Effector memory CD4-positive, alpha-beta T cell (primary cell): ENCODE results near the gene GAB4.
"Not testable (repeated sequence)": the region's sequence is repeated elsewhere in the genome, so short reads cannot be mapped to it uniquely, and the experiment has no call there.

ENCODE experiments used
- DNase-seq, 3 donors: peaks; one replicate each; pipeline ENCODE4 v3.0.0-alpha.2; 2020
- H3K27ac ChIP-seq: 2 replicates; pipeline ENCODE4 v1.7.0; 2013; ENCODE audit warnings: mild to moderate bottlenecking, low read length, moderate library complexity; ENCODE audit not compliant: insufficient read depth, poor library complexity, severe bottlenecking
- H3K27me3 ChIP-seq: replicated peaks from 2 replicates; pipeline ENCODE4 v1.7.0; 2013; ENCODE audit warnings: mild to moderate bottlenecking, low read length; ENCODE audit not compliant: insufficient read depth, control insufficient read depth, poor library complexity, severe bottlenecking
- H3K36me3 ChIP-seq: 2 replicates; pipeline ENCODE4 v1.7.0; 2013; ENCODE audit warnings: mild to moderate bottlenecking, low read length, moderate library complexity; ENCODE audit not compliant: control insufficient read depth, insufficient read depth
- H3K4me1 ChIP-seq: 2 replicates; pipeline ENCODE4 v1.7.0; 2013; ENCODE audit warnings: low read length, mild to moderate bottlenecking; ENCODE audit not compliant: control insufficient read depth, insufficient read depth, poor library complexity, severe bottlenecking
- H3K4me3 ChIP-seq: 2 replicates; pipeline ENCODE4 v1.7.0; 2013; ENCODE audit warnings: low read length, low read depth, mild to moderate bottlenecking; ENCODE audit not compliant: insufficient read depth, poor library complexity, severe bottlenecking
- H3K9me3 ChIP-seq: 2 replicates; pipeline ENCODE4 v1.7.0; 2013; ENCODE audit warnings: mild to moderate bottlenecking, low read length, moderate library complexity; ENCODE audit not compliant: control insufficient read depth

GAB4 gene

DNA sequence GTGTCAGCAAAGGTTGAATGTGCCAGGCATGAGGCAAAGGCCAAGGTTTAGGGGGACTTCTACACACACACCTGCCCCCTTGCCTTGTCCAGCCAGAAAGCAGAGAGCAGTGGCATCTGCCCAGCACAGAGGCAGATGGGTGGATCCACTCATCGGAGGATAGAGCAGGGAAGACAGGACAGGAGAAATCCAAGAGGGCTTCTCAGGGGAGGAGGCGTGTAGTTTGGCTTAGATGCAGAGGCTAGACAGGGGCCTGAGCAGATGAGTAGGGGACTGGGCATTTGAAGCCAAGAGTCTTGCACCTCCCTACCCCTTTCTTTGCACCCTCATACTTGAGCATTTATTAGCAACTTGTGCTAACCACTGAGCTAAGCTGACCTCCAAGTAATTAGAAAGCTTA, 26.5 kb upstream of the GAB4 start:
- not testable (repeated sequence) for H3K27me3 ChIP-seq, DNase-seq, H3K4me3 ChIP-seq, H3K36me3 ChIP-seq, H3K9me3 ChIP-seq, H3K27ac ChIP-seq, H3K4me1 ChIP-seq

DNA sequence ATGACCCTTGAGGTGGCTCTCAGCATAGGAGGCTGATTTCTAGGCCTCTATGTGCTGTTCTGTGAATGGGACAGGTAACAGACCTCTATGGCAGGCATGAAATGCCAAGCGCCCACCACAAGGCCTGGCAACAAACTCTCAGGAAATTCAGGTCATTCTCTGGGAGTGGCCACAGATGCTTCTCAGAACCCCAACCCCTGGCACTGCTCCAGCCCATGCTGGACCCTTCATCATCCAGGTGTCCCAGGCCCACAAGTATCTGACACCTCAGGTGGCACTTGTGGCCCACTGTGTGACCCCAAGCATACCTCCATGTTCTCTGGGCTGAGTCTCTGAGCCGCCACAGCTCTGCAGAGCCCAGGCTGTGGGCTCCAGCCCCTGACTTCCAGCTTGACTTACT, 24.3 kb upstream of the GAB4 start:
- DNase-seq, H3K27ac ChIP-seq, H3K4me1 ChIP-seq, H3K9me3 ChIP-seq, H3K27me3 ChIP-seq, H3K4me3 ChIP-seq, H3K36me3 ChIP-seq: not testable (repeated sequence)

DNA sequence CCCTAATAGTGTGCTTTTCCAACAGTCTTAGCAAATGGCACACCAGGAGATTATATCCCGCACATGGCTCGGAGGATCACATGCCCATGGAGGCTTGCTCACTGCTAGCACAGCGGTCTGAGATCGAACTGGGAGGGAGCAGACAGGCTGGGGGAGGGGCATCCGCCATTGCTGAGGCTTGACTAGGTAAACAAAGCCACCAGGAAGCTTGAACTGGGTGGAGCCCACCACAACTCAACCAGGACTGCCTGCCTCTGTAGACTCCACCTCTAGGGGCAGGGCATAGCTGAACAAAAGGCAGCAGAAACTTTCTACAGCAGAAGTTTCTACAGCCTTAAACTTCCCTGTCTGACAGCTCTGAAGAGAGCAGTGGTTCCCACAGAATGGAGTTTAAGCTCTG, 16.4 kb upstream of the GAB4 start:
- H3K27me3 ChIP-seq, H3K36me3 ChIP-seq, H3K4me3 ChIP-seq, DNase-seq, H3K9me3 ChIP-seq, H3K4me1 ChIP-seq, H3K27ac ChIP-seq: not testable (repeated sequence)

- not testable (repeated sequence) for H3K27ac ChIP-seq, H3K36me3 ChIP-seq, H3K4me3 ChIP-seq, H3K27me3 ChIP-seq, H3K4me1 ChIP-seq, H3K9me3 ChIP-seq, DNase-seq
These were observed 7.5 kb upstream of the GAB4 start for GRCh38 chr22:17015552-17015951.

DNA sequence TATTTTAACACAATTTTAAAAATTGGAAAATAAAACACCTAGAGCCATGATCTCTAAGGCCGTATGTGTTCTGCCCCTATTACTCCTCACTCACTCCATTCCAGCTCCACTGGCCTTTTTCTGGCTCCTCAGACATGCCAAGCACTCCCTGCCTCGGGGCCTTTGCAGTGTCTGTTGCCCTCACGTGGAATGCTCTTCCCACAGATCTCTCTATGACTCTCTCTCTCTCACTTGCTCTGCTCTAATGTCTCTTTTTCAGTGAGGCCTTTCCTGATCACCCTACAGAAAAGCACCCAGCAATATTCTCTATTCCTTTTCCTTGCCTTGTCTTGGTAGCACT, 6.0 kb upstream of the GAB4 start:
- H3K9me3 ChIP-seq, H3K36me3 ChIP-seq, H3K27ac ChIP-seq, H3K27me3 ChIP-seq, DNase-seq, H3K4me1 ChIP-seq, H3K4me3 ChIP-seq: not testable (repeated sequence)

DNA sequence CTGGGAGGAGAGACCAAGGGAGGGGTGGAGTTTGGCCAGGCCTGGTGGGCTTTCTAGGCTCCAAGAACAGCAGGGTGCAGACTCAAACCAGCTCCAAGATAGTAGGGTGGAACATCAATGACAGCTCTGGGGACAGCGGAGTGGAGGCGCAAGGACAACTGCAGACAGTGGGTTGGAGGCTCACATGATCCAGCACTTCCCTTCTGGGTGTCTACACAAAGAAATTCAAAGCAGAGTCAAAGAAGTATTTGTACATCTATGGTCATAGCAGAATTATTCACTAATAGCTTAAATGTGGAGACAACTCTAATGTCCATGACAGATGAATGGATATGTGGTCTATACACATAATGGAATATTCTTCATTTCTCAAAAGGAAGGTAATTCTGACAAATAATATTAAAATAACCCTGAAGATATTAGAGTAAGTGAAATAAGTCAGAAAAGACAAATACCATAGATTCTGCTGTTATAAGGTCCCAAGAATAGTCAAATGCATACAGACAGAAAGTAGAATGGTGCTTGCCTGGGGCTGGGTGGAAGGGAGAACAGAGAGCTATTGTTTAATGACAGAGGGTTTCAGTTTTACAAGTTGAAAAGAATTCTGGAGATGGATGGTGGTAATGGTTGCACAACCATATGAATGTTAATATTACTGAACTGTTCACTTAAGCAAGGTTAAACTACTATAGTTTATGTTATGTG, 5.5 kb upstream of the GAB4 start:
- peaks cover 2% of the 10 kb centered on the region for H3K27me3 ChIP-seq
- no peak overlapping the region for H3K4me3 ChIP-seq
- no peak for DNase-seq
- no peaks in the 10 kb centered on the region for H3K4me1 ChIP-seq
- H3K36me3 ChIP-seq, result no peaks in the 10 kb centered on the region
- no peak overlapping the region for H3K27ac ChIP-seq
- H3K9me3 ChIP-seq, result no peaks in the 10 kb centered on the region

DNA sequence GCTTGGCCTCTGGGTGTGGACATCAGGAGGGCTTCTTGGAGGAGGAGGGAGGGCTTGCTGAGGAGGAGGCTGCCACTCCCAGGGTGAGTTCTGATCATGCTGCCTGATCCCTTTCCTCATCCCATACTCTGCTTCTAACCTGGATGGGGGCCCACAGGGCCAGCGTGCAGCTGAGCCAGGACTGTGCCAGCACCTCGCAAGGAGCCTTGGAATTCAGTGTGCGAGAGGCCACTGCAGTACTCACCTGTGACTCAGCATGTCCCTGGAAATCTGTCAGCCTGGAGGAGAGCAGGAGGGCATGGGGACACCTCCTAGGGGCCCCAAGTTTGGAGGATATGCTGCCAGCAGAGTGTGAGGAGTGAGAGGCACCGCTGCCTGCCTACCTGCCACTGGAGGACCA, 4.2 kb upstream of the GAB4 start:
- no peak overlapping the region for H3K27ac ChIP-seq
- peaks cover 10% of the 10 kb centered on the region for H3K27me3 ChIP-seq
- no peaks in the 10 kb centered on the region for H3K9me3 ChIP-seq
- no peaks in the 10 kb centered on the region for H3K4me1 ChIP-seq
- H3K4me3 ChIP-seq, result no peak overlapping the region
- no peaks in the 10 kb centered on the region for H3K36me3 ChIP-seq
- no peak for DNase-seq

DNA sequence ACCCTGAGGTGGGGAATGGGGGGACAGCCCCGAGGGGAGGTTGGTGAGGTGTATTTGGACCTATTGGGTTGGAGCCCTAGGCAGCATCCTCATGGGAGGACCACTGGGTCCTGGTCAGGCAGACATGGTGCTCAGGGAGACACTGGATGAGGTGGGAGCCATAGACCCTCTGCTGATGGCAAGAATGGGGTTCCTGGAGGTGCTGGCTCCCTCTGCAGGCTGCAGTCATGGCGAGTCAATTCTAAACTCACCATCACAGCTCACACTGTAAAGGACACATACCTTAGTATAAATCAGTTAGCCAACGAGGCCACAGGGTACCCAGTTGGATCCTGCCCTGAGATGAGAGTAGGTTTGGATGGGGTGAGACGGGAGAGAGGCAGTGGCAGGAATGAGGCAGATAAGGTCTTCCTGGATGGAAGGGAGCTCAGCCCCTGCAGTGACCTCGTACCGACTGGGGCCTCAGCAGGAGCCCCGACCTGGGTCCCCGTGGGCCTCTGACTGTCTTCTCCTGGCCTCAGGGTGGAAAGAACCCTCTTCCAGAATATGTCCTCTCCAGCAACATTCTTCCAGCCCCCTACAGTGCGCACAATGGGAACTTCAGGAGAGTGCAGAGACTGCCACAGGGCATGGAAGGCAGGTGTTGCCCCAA, 1.7 kb upstream of the GAB4 start:
- Histone ChIP-seq H3K9me3 (no peaks in the 10 kb centered on the region), H3K36me3 (no peaks in the 10 kb centered on the region), H3K4me3 (no peak overlapping the region), H3K27ac (no peak overlapping the region), H3K27me3 (peaks cover 10% of the 10 kb centered on the region), H3K4me1 (no peaks in the 10 kb centered on the region)
- DNase-seq, result no peak

DNA sequence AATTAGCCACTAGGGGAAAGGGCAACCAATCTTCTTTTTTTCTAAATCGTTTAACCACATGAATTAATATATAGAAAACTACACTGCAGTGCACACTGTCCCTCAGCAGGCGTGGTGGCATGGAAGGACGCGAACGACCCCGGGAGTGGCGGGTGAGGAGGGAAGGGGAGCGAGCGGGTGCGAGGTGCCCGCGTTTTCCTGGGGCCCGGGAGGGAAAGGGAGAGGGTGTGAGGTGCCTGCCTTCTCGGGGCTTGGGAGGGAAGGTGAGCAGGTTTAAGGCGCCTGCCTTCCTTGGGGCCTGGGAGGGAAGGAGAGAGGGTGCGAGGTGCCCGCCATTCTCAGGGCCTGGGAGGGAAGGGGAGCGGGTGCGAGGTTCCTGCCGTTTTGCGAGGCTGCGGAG, 765 bp downstream of the GAB4 start:
- Histone ChIP-seq H3K36me3 (no peaks in the 10 kb centered on the region), H3K4me3 (no peak overlapping the region), H3K27me3 (peaks cover 7% of the 10 kb centered on the region), H3K9me3 (no peaks in the 10 kb centered on the region), H3K27ac (no peak overlapping the region), H3K4me1 (no peaks in the 10 kb centered on the region)
- DNase-seq, result no peak

DNA sequence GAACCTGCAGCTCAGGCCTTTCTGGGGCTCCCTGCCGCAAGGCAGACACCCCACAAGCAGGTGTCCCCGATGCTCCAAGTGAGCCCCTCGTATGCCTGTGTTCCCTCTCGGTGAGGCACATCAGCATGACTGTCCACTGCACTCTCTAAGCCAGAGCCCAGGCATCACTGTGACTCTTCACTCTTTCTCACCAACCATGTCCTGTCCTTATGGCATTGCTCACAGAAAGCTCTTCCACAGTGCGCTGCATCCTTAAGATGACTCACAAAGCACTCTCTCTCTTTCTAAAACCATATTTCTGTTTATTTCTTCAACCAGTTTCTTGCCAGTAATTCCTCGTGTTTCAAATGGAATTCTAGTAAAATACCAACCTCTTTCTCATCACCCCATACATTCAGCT, 18.1 kb downstream of the GAB4 start:
- no peaks in the 10 kb centered on the region for H3K27me3 ChIP-seq
- H3K36me3 ChIP-seq, result no peaks in the 10 kb centered on the region
- DNase-seq, result no peak
- no peak overlapping the region for H3K27ac ChIP-seq
- H3K9me3 ChIP-seq, result no peaks in the 10 kb centered on the region
- H3K4me3 ChIP-seq, result no peak overlapping the region
- no peaks in the 10 kb centered on the region for H3K4me1 ChIP-seq
